HG03064 (cell line): Measurements from ENCODE around the gene MAST1.
A peak's percentile ranks its signal among the peaks of the same experiment; 100 is the strongest.

Source experiments
- ATAC-seq: cut with Tn5 transposase; IDR thresholded peaks from one replicate; pipeline ENCODE4 v1.9.1; 2021; ENCODE audit warnings: low read depth; ENCODE audit not compliant: unreplicated experiment

The MAST1 gene

GRCh38 chr19:12867120-12868099 is 29.1 kb downstream of the MAST1 start:
- no peak for ATAC-seq

- ATAC-seq, result no peak
Observed at GRCh38 chr19:12868540-12869112, 30.3 kb downstream of the MAST1 start.

- ATAC-seq, result no peak
Observed at GRCh38 chr19:12871681-12872080, 33.4 kb downstream of the MAST1 start.

GRCh38 chr19:12872255-12872654 is 33.9 kb downstream of the MAST1 start:
- no peak for ATAC-seq

- ATAC-seq, result no peak
Observed at GRCh38 chr19:12872941-12873890, 34.9 kb downstream of the MAST1 start.

GRCh38 chr19:12873891-12874745 is 35.8 kb downstream of the MAST1 start:
- ATAC-seq, result no peak

GRCh38 chr19:12875086-12875485 is 36.8 kb downstream of the MAST1 start:
- no peak for ATAC-seq

GRCh38 chr19:12880551-12881171 is 42.3 kb downstream of the MAST1 start:
- peak; percentile 20 for ATAC-seq

- peak; percentile 62 for ATAC-seq
Observed at GRCh38 chr19:12881172-12881808, 43.0 kb downstream of the MAST1 start, which contains the start of gene DNASE2. Gene DNASE2 (minus strand): TSS chr19:12881449. CDS start chr19:12881375, 74 bp downstream.

GRCh38 chr19:12882589-12882988 is 44.3 kb downstream of the MAST1 start:
- no peak for ATAC-seq

- ATAC-seq, result no peak
Observed at GRCh38 chr19:12884202-12884601, 45.9 kb downstream of the MAST1 start.

- no peak for ATAC-seq
Observed at GRCh38 chr19:12884627-12884925, 46.3 kb downstream of the MAST1 start.

GRCh38 chr19:12884926-12885748 is 46.8 kb downstream of the MAST1 start:
- no peak for ATAC-seq

- no peak for ATAC-seq
Observed at GRCh38 chr19:12885749-12886650, 47.7 kb downstream of the MAST1 start.

- ATAC-seq, result no peak
Observed at GRCh38 chr19:12886651-12886968, 48.3 kb downstream of the MAST1 start.

- ATAC-seq, result no peak
Observed at GRCh38 chr19:12886969-12887747, 48.8 kb downstream of the MAST1 start, which contains the start of gene KLF1. Gene KLF1 (minus strand): TSS chr19:12887201. CDS start chr19:12887140, 61 bp downstream.
